ENCODE measurements around the gene C20orf173.
A peak's percentile ranks its signal among the peaks of the same experiment; 100 is the strongest.

The C20orf173 gene

GRCh38 chr20:35506872-35507638, 22.4 kb downstream of the C20orf173 start:
- peak; percentile 32 for DNase-seq (ENCODE audit: low spot score)

- DNase-seq (ENCODE audit: low spot score), result no peak
These were observed 23.3 kb downstream of the C20orf173 start for GRCh38 chr20:35506179-35506578.

DNA sequence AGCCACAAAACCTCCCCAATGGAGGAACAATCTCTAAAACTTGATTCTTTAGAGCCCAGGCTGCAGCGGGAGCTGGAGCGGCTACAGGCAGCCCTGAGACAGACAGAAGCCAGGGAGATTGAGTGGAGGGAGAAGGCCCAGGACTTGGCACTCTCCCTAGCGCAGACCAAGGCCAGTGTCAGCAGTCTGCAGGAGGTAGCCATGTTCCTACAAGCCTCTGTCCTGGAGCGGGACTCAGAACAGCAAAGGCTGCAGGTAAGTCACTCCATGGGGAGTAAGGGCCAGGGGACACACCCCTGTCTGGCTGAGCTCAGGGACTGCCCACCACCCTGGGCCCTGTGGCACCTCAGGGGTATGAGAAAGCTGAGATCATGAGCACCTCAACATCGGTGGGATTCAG, 24.7 kb downstream of the C20orf173 start:
- no peak for DNase-seq (ENCODE audit: low spot score)

DNA sequence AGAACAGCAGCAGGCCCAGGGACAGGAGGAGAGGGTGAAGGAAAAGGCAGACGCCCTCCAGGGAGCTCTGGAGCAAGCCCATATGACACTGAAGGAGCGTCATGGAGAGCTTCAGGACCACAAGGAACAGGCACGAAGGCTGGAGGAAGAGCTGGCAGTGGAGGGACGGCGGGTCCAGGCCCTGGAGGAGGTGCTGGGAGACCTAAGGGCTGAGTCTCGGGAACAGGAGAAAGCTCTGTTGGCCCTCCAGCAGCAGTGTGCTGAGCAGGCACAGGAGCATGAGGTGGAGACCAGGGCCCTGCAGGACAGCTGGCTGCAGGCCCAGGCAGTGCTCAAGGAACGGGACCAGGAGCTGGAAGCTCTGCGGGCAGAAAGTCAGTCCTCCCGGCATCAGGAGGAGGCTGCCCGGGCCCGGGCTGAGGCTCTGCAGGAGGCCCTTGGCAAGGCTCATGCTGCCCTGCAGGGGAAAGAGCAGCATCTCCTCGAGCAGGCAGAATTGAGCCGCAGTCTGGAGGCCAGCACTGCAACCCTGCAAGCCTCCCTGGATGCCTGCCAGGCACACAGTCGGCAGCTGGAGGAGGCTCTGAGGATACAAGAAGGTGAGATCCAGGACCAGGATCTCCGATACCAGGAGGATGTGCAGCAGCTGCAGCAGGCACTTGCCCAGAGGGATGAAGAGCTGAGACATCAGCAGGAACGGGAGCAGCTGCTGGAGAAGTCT, 25.5 kb downstream of the C20orf173 start:
- DNase-seq (ENCODE audit: low spot score), result peak; percentile 50

GRCh38 chr20:35503281-35503680, 26.2 kb downstream of the C20orf173 start:
- DNase-seq (ENCODE audit: low spot score), result no peak

GRCh38 chr20:35502352-35502751, 27.1 kb downstream of the C20orf173 start:
- no peak for DNase-seq (ENCODE audit: low spot score)

DNA sequence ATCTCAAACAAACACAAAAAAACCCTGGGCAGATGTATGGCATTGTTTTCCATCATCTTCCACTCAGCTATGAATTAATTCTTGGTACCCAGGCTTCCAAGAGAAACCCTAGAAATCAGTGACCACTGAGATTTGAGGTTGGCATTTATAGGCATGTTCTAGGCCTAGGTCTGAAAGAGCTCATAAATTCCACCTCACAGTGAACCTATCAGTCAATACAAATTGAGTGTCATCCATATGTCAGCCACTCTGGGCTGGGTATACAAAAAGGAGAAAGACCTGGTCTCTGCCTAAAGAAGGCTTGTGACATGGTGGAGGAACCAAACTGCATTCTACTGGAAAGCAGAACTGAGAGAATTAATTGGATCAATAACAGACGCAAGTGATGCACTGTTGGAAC, 30.2 kb downstream of the C20orf173 start:
- no peak for DNase-seq (ENCODE audit: low spot score)

DNA sequence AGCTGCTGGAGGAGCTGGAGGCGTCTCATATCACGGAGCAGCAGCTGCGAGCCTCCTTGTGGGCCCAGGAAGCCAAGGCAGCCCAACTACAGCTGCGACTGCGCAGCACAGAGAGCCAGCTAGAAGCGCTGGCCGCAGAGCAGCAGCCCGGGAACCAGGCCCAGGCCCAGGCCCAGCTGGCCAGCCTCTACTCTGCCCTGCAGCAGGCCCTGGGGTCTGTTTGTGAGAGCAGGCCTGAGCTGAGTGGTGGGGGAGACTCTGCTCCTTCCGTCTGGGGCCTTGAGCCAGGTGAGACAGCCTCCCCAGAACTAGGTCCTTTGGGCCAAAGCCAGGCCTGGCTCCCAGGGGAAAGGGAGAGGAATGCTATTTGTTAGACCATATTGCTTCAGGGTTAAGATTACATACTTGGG, 31.7 kb downstream of the C20orf173 start:
- DNase-seq (ENCODE audit: low spot score), result peak; percentile 83

GRCh38 chr20:35497320-35497719, 32.1 kb downstream of the C20orf173 start:
- no peak for DNase-seq (ENCODE audit: low spot score)

GRCh38 chr20:35496481-35496880, 33.0 kb downstream of the C20orf173 start:
- no peak for DNase-seq (ENCODE audit: low spot score)

DNA sequence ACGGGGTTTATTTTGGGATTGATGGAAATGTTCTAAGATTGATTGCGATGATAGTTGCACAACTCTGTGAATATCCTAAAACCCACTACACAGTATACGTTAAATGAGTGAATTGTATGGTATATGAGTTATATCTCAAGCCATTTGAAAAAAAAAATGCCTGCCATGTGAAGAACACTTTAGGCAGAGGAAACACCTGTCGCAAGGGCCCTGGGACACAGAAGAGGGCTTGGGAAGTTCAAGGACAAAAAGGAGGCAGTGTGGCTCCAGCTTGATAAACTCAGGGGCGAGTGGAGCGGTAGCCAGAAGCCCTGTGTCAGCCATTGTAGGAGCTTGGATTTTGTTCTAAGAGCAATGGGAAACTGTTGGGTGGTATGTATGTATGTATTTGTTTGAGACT, 37.1 kb downstream of the C20orf173 start:
- DNase-seq (ENCODE audit: low spot score), result no peak

DNA sequence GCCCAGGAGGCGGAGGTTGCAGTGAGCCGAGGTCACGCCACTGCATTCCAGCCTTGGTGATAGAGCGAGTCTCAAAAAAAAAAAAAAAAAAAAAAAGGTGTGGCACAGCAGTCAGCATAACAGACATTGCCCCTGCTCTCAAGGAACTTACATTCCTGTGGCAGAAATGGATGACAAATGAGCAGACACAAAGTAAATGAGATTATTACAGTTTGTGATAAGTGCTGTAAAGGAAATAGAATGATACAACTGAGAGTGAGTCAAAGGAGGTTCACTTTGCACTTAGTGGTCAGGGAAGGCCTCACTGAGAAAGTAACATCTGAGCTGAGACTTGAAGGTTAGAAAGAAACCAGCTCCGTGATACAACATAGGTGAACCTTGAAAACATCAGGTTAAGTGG, 37.6 kb downstream of the C20orf173 start:
- DNase-seq (ENCODE audit: low spot score), result no peak

DNA sequence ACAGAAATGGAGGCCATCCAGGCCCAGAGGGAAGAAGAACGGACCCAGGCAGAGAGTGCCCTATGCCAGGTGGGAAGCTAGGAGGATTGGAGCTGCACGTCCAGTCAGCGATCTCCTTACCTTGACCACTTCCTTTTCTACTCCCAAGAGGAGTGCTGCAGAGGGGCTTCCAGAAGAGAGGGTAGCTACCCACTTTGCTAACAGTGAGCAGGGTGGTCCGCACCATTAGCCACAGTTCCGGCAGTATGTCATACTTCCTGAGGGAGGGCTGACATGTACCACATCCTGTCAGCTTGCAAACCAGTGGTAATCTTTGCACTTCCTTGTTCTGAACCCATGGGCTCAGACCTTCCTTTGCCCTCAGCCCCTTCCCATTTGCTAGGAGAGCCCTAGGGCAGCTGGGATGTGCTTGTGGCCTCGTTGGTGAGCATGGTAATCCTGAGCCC, 38.7 kb downstream of the C20orf173 start:
- peak; percentile 47 for DNase-seq (ENCODE audit: low spot score)

GRCh38 chr20:35489717-35490116, 39.7 kb downstream of the C20orf173 start:
- DNase-seq (ENCODE audit: low spot score), result no peak

DNA sequence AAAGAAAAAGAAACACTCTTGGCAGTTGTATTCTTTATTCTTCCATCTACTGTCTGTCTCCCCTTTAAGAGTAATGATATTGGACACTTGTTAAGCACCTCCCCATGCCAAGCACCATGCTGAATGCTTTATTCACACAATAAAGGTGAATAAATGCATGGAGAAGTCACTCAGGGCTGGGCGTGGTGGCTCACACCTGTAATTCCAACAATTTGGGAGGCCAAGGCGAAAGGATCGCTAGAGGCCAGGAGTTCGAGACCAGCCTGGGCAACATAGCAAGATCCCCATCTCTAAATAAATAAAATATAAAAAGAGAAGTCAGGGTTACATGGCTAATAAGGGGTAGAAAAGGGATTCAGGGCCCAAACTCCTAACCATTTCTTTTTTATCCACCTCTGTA, 42.0 kb downstream of the C20orf173 start:
- no peak for DNase-seq (ENCODE audit: low spot score)

DNA sequence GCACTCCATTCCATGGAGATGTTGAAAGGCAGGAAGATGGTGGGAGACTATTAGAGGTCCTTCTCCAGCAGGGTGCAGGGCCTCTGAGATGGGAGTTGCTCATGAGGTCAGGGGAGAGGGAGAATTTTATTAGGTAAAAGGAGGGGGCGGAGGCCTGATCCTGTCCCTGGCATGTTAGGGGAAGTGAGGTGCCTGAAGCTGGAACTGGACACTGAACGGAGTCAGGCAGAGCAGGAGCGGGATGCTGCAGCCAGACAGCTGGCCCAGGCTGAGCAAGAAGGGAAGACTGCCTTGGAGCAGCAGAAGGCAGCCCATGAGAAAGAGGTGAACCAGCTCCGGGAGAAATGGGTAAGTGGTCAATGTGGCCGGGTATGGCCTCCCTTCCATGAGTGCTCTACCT, 49.7 kb downstream of the C20orf173 start:
- DNase-seq (ENCODE audit: low spot score), result no peak

- DNase-seq (ENCODE audit: low spot score), result no peak
These were observed 50.5 kb downstream of the C20orf173 start for GRCh38 chr20:35478804-35479472.
